Islet precursor cell (in vitro differentiated cells): ENCODE measurements around the gene KRT75.
"Not testable (repeated sequence)": the region's sequence is repeated elsewhere in the genome, so short reads cannot be mapped to it uniquely, and the experiment has no call there.

Experiments
- DNase-seq: peaks from one replicate; pipeline ENCODE4 v3.0.0-alpha.2; 2018

KRT75 gene

DNA sequence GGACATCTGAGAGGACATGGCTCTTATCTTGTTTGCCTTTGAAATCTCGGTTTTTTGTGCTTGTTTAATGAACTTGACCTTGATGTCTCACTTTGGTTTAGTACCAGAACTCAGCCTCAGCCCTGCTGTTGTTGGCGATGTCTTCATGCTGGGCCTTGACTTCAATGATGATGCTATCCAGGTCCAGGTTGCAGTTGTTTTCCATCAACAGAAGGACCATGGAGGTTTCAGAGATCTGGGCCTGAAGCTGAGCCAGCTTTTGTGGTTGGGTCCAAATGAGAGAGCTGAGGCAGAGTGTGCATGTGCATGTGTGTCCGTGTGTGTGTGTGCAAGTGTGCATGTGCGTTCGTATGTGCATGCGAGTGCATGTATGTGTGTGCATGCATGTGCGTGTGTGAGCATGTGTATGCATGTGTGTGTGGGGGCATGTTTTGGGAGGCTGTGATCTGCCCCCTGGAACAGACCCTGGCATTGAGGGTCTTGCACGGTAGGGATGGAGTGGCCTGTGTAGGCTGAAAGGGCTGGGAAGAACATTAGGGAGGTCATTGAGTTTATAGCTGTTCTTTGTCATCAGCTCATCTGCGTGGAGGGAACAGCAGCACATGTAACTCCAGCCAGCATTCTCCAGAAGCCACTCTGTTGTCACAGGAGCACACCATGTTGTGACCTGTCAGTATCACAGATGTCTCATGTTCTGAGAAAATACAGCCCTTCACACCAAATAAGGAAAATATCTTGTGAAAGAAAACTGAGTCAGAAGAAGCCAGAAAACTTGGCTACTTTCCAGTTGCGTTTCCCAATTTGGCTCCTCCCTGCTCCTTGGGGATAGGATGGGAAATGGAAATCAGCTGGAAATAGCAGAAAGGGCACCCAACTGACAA, 18.1 kb downstream of the KRT75 start:
- no peak for DNase-seq

GRCh38 chr12:52414936-52415335, 19.2 kb downstream of the KRT75 start:
- DNase-seq: no peak

GRCh38 chr12:52413782-52414345, 20.3 kb downstream of the KRT75 start:
- no peak for DNase-seq

DNA sequence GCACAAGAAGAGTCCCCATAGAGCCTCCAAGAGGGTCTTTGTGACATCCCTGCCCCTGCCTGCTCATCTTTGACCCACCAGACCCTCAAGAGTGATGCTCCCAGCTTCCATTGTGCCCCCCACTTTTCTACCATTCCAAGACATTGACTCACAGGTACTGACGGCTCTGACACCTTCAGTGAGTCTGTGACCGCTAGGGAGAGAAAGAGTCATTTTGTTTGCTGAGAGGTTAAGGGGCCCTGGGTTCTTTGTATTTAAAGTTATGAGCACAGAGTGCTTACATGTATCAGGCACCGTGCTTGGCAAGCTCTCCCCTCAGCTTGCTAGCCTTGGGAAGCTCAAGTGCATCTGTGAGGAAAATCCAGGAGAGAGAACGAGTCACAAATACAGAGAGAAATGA, 21.0 kb downstream of the KRT75 start:
- DNase-seq: no peak

- no peak for DNase-seq
These were observed 22.4 kb downstream of the KRT75 start for GRCh38 chr12:52411815-52412214.

DNA sequence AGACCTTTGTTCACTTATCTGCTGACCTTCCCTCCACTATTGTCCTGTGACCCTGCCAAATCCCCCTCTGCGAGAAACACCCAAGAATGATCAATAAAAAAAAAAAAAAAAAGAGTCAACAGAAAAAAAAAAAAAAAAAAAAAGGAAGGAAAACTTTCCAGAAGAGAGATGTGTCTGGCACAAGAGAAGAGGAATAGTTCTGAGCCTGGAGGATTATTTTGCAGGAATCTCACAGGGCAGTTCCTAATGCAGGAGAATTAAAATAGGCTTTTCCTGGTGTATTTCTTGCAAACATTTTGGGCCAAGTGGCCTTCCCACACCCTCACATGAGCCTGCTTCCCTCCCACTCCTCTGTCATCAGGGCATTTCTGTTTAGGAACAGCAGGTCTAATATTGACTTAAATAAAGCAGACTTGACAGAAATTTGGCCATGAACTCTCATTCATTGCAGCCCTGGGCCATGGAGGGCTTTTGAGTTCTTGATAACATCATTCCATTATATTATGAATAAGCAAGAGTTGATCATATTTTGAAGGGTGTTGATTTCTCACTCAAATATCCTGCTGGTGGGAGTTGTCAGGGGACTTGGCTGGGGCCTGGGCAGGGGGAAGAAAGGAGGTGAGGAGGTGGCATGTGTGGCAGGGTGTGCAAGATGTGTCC, 23.5 kb downstream of the KRT75 start:
- DNase-seq: not testable (repeated sequence)

DNA sequence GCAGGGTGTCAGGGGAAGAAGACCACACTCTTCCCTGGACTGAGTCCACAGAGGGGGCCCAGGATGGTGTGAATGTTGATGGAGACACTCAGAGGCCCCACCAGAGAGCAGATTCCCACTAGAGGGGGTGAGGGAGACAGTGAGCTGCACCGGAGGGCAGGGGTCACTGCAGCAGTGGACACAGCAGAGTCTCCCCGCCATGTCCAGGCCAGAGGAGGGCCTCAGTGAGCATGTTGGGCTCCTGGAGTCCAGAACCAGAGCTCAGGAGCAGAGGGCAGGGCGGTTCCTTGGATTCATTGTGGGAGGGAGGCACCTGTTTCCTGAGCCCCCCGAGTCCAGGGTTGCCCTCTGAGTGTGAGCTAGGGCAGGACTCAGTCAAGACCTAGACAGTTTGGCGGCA, 26.3 kb downstream of the KRT75 start:
- DNase-seq: no peak

- DNase-seq: no peak
These were observed 28.2 kb downstream of the KRT75 start, which contains the start of gene KRT82 for GRCh38 chr12:52405922-52406385. KRT82 (minus strand) TSS chr12:52406335; CDS start chr12:52406277, 58 bp downstream.

DNA sequence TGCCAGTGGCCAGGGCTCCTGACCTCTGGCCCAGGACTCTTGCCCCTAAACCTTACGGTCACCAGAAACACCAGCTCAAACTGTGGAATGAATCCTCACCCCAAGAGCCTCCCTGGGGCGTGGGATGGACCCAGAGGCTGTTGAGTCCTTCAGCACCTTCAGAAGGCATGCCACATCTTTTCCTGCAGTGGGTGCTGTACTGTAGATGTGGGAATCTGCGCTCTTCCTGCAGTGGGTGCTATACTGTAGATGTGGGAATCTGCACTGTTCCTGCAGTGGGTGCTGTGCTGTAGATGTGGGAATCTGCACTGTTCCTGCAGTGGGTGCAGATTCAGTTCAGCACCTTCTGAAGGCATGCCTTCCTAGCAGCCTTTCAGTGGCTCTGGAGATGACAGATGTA, 29.2 kb downstream of the KRT75 start:
- no peak for DNase-seq

- DNase-seq: no peak
These were observed 30.6 kb downstream of the KRT75 start for GRCh38 chr12:52403561-52403960.

GRCh38 chr12:52402873-52403540, 31.2 kb downstream of the KRT75 start:
- no peak for DNase-seq

DNA sequence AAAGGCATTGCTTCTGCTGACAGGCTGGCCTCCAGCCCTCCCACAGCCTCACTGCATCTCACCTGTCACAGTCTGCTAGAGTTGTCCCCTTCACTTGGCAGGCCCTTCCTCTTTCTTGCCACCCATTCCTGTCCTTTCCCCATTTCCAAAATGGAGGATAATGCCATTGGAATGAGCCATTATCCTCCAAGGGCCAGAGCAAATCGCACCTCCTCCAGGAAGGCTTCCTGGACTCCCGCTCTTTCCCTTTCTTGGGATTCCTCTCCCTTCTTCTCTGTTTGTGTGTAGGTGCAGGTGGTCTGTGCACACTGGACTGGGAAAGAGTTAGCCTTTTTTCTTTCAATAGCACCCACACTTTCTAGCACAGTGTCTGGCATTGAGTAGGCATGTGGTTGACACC, 31.8 kb downstream of the KRT75 start:
- no peak for DNase-seq

GRCh38 chr12:52401926-52402325, 32.2 kb downstream of the KRT75 start:
- no peak for DNase-seq

GRCh38 chr12:52401526-52401925, 32.6 kb downstream of the KRT75 start:
- no peak for DNase-seq

GRCh38 chr12:52400906-52401305, 33.3 kb downstream of the KRT75 start:
- DNase-seq: no peak

DNA sequence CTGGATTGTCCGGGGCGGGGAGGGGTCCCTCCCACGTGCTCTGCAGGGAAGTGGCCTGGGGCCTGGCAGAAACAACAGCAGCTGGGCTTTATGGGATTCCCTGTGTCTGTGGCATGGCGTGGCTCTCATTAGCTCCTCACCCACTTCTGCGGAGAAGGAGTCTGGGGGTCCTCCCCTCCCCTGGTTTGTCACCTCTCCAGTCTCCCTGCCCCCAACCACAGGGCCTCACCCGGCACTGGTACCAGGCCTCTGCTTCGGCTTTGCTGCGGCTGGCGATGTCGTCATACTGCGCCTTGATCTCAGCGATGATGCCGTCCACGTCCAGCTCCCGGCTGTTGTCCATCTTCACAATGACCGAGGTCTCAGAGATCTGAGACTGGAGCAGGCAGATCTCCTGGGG, 34.4 kb downstream of the KRT75 start:
- DNase-seq: no peak

DNA sequence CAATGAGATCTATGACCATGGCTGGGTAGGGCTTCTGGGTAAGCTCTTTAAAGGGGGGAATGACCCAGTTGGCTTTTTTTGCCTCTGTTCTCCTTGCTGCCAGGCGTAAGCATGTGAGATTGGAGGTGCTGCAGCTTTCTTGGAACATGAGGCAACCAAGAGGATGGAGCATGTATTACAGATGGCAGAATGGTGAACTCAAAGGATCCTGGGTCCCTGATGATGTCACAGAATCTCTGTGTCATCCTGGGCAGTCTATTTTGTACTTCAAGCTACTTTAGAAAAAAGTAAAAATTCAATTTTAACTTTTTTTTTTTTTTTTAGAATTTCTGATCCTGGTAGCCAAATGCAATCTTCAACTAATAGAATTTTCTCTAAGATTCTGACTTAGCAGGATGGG, 36.0 kb downstream of the KRT75 start:
- DNase-seq: no peak

DNA sequence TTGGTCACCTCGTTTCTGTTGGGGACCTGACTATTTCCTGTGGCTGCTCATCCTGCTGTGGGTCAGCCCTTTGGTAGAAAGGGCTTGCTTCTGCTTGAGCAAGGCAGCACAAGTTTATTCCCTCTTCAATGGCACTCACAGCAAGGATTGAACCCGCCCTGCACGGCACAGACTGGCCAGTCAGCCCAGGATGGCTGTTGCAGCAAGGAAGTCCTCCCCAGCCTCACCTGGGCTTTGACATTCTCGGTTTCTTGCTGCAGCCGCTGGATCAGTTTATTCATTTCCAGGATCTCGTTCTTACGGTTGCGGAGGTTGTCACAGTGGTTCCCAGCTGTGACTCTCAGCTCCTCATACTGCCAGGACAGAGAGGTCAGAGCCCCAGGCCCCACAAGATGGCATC, 37.5 kb downstream of the KRT75 start:
- DNase-seq: no peak

- peak; percentile 95 for DNase-seq
These were observed 38.3 kb downstream of the KRT75 start for GRCh38 chr12:52395761-52396434.

DNA sequence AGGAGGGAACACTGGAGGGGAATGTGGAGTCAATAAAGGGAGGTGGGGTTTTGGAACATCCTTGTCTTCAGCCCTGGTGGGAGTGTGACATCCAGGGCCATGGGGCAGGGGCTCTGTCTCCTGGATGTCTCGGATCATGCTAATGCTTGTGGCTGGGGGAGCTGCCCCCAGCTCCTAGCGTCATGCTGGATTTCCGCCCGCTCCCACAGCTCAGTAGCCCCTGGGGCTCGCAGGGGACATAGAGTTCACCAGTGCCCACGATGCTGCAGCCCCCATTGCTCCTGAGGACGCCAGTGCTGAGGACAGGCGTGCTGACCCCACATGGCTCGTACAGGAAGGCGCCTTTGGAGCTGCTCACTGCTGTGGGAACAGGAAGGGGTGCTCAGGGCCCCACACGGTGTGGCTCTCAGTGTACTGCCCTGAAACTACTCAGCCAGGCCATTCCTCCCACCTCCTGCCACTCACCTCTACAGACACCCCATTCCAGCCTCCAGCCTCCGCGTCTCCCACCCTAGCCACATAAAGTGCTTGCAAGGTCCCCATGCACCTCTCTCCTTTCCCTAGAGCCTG, 39.2 kb downstream of the KRT75 start:
- no peak for DNase-seq

- no peak for DNase-seq
These were observed 41.6 kb downstream of the KRT75 start for GRCh38 chr12:52392465-52393007.

GRCh38 chr12:52391618-52392002, 42.6 kb downstream of the KRT75 start:
- DNase-seq: no peak
